ENCODE data around the gene PDGFRB.

Gene PDGFRB

GRCh38 chr5:150144879-150145278, 10.8 kb downstream of the PDGFRB start:
- no peaks in the 10 kb centered on the region for H3K36me3 ChIP-seq (ENCODE audit: control insufficient read depth in 2 of 2, insufficient read depth in 1 of 2, low read length in 2 of 2)
- no peak overlapping the region for H3K27ac ChIP-seq (ENCODE audit: extremely low read depth, low read depth, low read length)
- TF ChIP-seq ZSCAN30 (tag by site-specific recombination; IDR thresholded peaks at IDR 0.05), result no peak
- TF ChIP-seq ZBTB8A (tag by site-specific recombination; IDR thresholded peaks at IDR 0.05), result no peak
- TF ChIP-seq BCL11A (tag by site-specific recombination; IDR thresholded peaks at IDR 0.05; ENCODE audit: low read depth), result no peak
- TF ChIP-seq ZNF580 (tag by site-specific recombination; IDR thresholded peaks at IDR 0.05), result no peak
- no peak for TF ChIP-seq ZNF645 (tag by site-specific recombination; IDR thresholded peaks at IDR 0.05)
- TF ChIP-seq ZFHX2 (tag by site-specific recombination; conservative IDR thresholded peaks at IDR 0.05), result peak; percentile 71
- peak; percentile 75 for TF ChIP-seq EGR2 (tag by site-specific recombination; IDR thresholded peaks at IDR 0.05; ENCODE audit: low read depth)
- no peak for TF ChIP-seq ZNF221 (tag by site-specific recombination; IDR thresholded peaks at IDR 0.05; ENCODE audit: borderline replicate concordance)
- POLR2A ChIA-PET, result no interaction called here
- CTCF ChIA-PET, result interaction anchor here (0.7 to 2.9 kb wide), 4 partner anchors 15 to 1898 kb away, joined by 3 to 13 read pairs (median 4); no protein-coding TSS in a partner anchor
- H3K4me1 ChIP-seq (ENCODE audit: control insufficient read depth, insufficient read depth, low read length), result 0 out of 2 replicates have a peak, but pooled peaks cover 3% of the 10 kb centered on the region
- no peak overlapping the region for H3K4me3 ChIP-seq (ENCODE audit: low read depth, low read length)
- H3K9me3 ChIP-seq (ENCODE audit: control insufficient read depth, insufficient read depth, low read depth, low read length), result no peaks in the 10 kb centered on the region

GRCh38 chr5:150144246-150144801, 11.3 kb downstream of the PDGFRB start:
- POLR2A ChIA-PET, result no interaction called here
- Histone ChIP-seq H3K4me1 (ENCODE audit: control insufficient read depth, insufficient read depth, low read length) (0 out of 2 replicates have a peak, but pooled peaks cover 3% of the 10 kb centered on the region), H3K4me3 (ENCODE audit: low read depth, low read length) (no peak overlapping the region)

More at GRCh38 chr5:150144246-150144801, 11.3 kb downstream of the PDGFRB start:
- Histone ChIP-seq H3K9me3 (ENCODE audit: control insufficient read depth, insufficient read depth, low read depth, low read length) (no peaks in the 10 kb centered on the region), H3K36me3 (ENCODE audit: control insufficient read depth in 2 of 2, insufficient read depth in 1 of 2, low read length in 2 of 2) (no peaks in the 10 kb centered on the region), H3K27ac (ENCODE audit: extremely low read depth, low read depth, low read length) (no peak overlapping the region)
- TF ChIP-seq ZNF600 (tag by site-specific recombination; IDR thresholded peaks at IDR 0.05) (no peak), ZBTB26 (tag by site-specific recombination; optimal IDR thresholded peaks at IDR 0.05) (no peak), ZFP3 (tag by site-specific recombination; IDR thresholded peaks at IDR 0.05; ENCODE audit: low read depth) (no peak), ZNF843 (tag by site-specific recombination; IDR thresholded peaks at IDR 0.05) (no peak), ZNF544 (tag by site-specific recombination; IDR thresholded peaks at IDR 0.05) (no peak), GLI2 (tag by site-specific recombination; IDR thresholded peaks at IDR 0.05; ENCODE audit: borderline replicate concordance, low read depth) (no peak), ZBTB6 (tag by site-specific recombination; IDR thresholded peaks at IDR 0.05) (no peak), ZIC2 (tag by site-specific recombination; IDR thresholded peaks at IDR 0.05) (peak; percentile 84), KLF16 (tag by site-specific recombination; IDR thresholded peaks at IDR 0.05) (no peak), ZNF585B (tag by site-specific recombination; IDR thresholded peaks at IDR 0.05) (no peak), YY1 (tag by site-specific recombination; IDR thresholded peaks at IDR 0.05) (no peak), ZNF561 (tag by site-specific recombination; IDR thresholded peaks at IDR 0.05; ENCODE audit: borderline replicate concordance) (no peak), ZNF426 (tag by site-specific recombination; IDR thresholded peaks at IDR 0.05) (no peak), ZFHX2 (tag by site-specific recombination; conservative IDR thresholded peaks at IDR 0.05) (0 out of 2 replicates have a peak, but pooled peaks have one; percentile 38), ZNF174 (tag by site-specific recombination; IDR thresholded peaks at IDR 0.05) (no peak), ZNF473 (tag by site-specific recombination; IDR thresholded peaks at IDR 0.05) (no peak), ZNF449 (tag by site-specific recombination; IDR thresholded peaks at IDR 0.05) (no peak), GLIS1 (tag by site-specific recombination; IDR thresholded peaks at IDR 0.05) (peak; percentile 88), SP3 (tag by site-specific recombination; IDR thresholded peaks at IDR 0.05) (no peak), ZNF121 (tag by site-specific recombination; IDR thresholded peaks at IDR 0.05) (no peak), GLIS2 (tag by site-specific recombination; IDR thresholded peaks at IDR 0.05) (peak; percentile 39; the same call in 1 of the 2 replicates)
- CTCF ChIA-PET, result interaction anchor here (2.9 kb wide), 1 partner anchor 14 kb away, joined by 13 read pairs; no protein-coding TSS in a partner anchor

All from HEK293 (cell line).